H1 (cell line): ENCODE measurements around the gene TEKT3. TPM values are rescaled to one million over a fixed set of nuclear protein-coding genes. Genes with fewer than 3 reads are reported as not detected.

ENCODE experiments used
- CTCF ChIA-PET: fragments of 300-600 bp; sonication (Branson Sonifier 250); formaldehyde crosslinking; loops from one replicate; lab custom pipeline; 2021; ENCODE audit not compliant: partially characterized antibody; lab: Charles Lee
- POLR2A ChIA-PET: fragments of 300-600 bp; sonication (Branson Sonifier 250); formaldehyde crosslinking; loops from one replicate; lab custom pipeline; 2021; ENCODE audit warnings: inconsistent platforms; ENCODE audit not compliant: partially characterized antibody; lab: Charles Lee
- DNase-seq, 2 experiments: peaks; one replicate each; pipeline versions ENCODE4 v3.0.0 to v3.0.0-alpha.2; 2010 to 2022; ENCODE audit warnings: low spot score in 2 of 2, low read depth in 1 of 2, mixed read lengths in 1 of 2
- FAIRE-seq: peaks from 2 replicates; lab custom pipeline; 2011; peaks lifted over from hg19 to GRCh38; lab: Jason Lieb, UNC
- H2AFZ ChIP-seq: 2 replicates; pipeline ENCODE4 v1.8.1; 2012; ENCODE audit warnings: low read length, inconsistent platforms
- H2AK5ac ChIP-seq: 2 replicates; pipeline ENCODE4 v1.6.1; 2013; ENCODE audit warnings: low read depth, low read length
- H2BK120ac ChIP-seq: replicated peaks from 2 replicates; pipeline ENCODE3; 2013; ENCODE audit warnings: low read depth, low read length, inconsistent platforms
- H2BK12ac ChIP-seq: 2 replicates; pipeline ENCODE4 v1.6.1; 2013; ENCODE audit warnings: low read depth, low read length
- H2BK15ac ChIP-seq: 2 replicates; pipeline ENCODE4 v1.6.1; 2013; ENCODE audit warnings: low read length
- H2BK20ac ChIP-seq: 2 replicates; pipeline ENCODE4 v1.6.1; 2013; ENCODE audit warnings: low read length
- H2BK5ac ChIP-seq: 2 replicates; pipeline ENCODE4 v1.6.1; 2013; ENCODE audit warnings: low read depth, low read length
- H3K14ac ChIP-seq: 2 replicates; pipeline ENCODE4 v1.6.1; 2013; ENCODE audit warnings: inconsistent platforms; ENCODE audit not compliant: insufficient read length
- H3K18ac ChIP-seq: 2 replicates; pipeline ENCODE4 v1.6.1; 2013; ENCODE audit warnings: low read length; ENCODE audit errors: extremely low read depth
- H3K23ac ChIP-seq: 2 replicates; pipeline ENCODE4 v1.6.1; 2013; ENCODE audit warnings: inconsistent platforms; ENCODE audit not compliant: insufficient read length
- H3K23me2 ChIP-seq: 2 replicates; pipeline ENCODE4 v1.6.1; 2013; ENCODE audit warnings: low read depth, low read length
- H3K27ac ChIP-seq: 2 replicates; pipeline ENCODE4 v1.6.1; 2011; ENCODE audit warnings: low read depth, low read length, inconsistent platforms
- H3K27me3 ChIP-seq, 4 experiments: replicated peaks in 1 of 4; 1 replicate in 1 of 4; 2 replicates in 3 of 4; pipeline versions ENCODE4 v1.6.1 to v1.8.1; 2011 to 2013; ENCODE audit warnings: low read length in 3 of 4, mild to moderate bottlenecking in 3 of 4, inconsistent platforms in 2 of 4, mixed read lengths in 2 of 4, moderate library complexity in 1 of 4; ENCODE audit not compliant: control insufficient read depth in 3 of 4, insufficient read depth in 3 of 4; ENCODE audit errors: extremely low read depth in 1 of 4
- H3K36me3 ChIP-seq, 4 experiments: 2 replicates each; pipeline versions ENCODE4 v1.6.1 to v1.8.1; 2011 to 2013; ENCODE audit warnings: mild to moderate bottlenecking in 4 of 4, low read length in 3 of 4, moderate library complexity in 2 of 4, control low read depth in 1 of 4, inconsistent platforms in 1 of 4; ENCODE audit not compliant: insufficient read depth in 4 of 4, control insufficient read depth in 2 of 4
- H3K4ac ChIP-seq: replicated peaks from 2 replicates; pipeline ENCODE3; 2013; ENCODE audit warnings: low read length, low read depth, mixed read lengths, inconsistent platforms; ENCODE audit not compliant: insufficient read length
- H3K4me1 ChIP-seq, 4 experiments: replicated peaks in 1 of 4; 1 replicate in 1 of 4; 2 replicates in 3 of 4; pipeline versions ENCODE4 v1.6.1 to v1.8.1; 2011 to 2013; ENCODE audit warnings: low read length in 3 of 4, inconsistent platforms in 2 of 4, mixed read lengths in 1 of 4; ENCODE audit not compliant: insufficient read depth in 4 of 4, control insufficient read depth in 3 of 4
- H3K4me2 ChIP-seq, 2 experiments: 2 replicates each; pipeline versions ENCODE4 v1.6.1 to v1.8.1; 2011 to 2013; ENCODE audit warnings: low read depth in 2 of 2, low read length in 2 of 2, control low read depth in 1 of 2, inconsistent platforms in 1 of 2, mild to moderate bottlenecking in 1 of 2; ENCODE audit not compliant: insufficient read depth in 1 of 2
- H3K4me3 ChIP-seq, 4 experiments: fragments of 200-600, 300-600 bp in 1 of 4; sonication (generic), shearing (Covaris generic), sonication (Bioruptor Twin) in 1 of 4; 2 replicates each; pipeline versions ENCODE4 v1.5.1 to v1.8.1; 2011 to 2016; ENCODE audit warnings: low read length in 4 of 4, low read depth in 3 of 4, control low read depth in 2 of 4, inconsistent platforms in 2 of 4, mild to moderate bottlenecking in 2 of 4, mixed read lengths in 1 of 4, moderate library complexity in 1 of 4; ENCODE audit not compliant: insufficient read depth in 2 of 4; ENCODE audit errors: extremely low read depth in 1 of 4
- H3K56ac ChIP-seq: replicated peaks from 2 replicates; pipeline ENCODE3; 2013; ENCODE audit warnings: low read depth, mild to moderate bottlenecking, mixed read lengths, low read length, inconsistent platforms; ENCODE audit not compliant: insufficient read length
- H3K79me1 ChIP-seq: 2 replicates; pipeline ENCODE4 v1.6.1; 2013; ENCODE audit warnings: low read depth, low read length, control low read depth
- H3K79me2 ChIP-seq, 2 experiments: 2 replicates each; pipeline versions ENCODE4 v1.6.1 to v1.8.1; 2012 to 2013; ENCODE audit warnings: low read length in 2 of 2, mild to moderate bottlenecking in 2 of 2, inconsistent platforms in 1 of 2; ENCODE audit not compliant: insufficient read depth in 2 of 2, control insufficient read depth in 1 of 2
- H3K9ac ChIP-seq, 4 experiments: replicated peaks in 1 of 4; 1 replicate in 1 of 4; 2 replicates in 3 of 4; pipeline versions ENCODE4 v1.6.1 to v1.8.1; 2011 to 2013; ENCODE audit warnings: low read depth in 3 of 4, low read length in 3 of 4, control low read depth in 2 of 4, mild to moderate bottlenecking in 2 of 4, moderate library complexity in 2 of 4, inconsistent platforms in 1 of 4; ENCODE audit errors: extremely low read depth in 1 of 4
- H3K9me3 ChIP-seq, 2 experiments: 2 replicates each; pipeline versions ENCODE4 v1.6.1 to v1.8.1; 2012 to 2013; ENCODE audit warnings: mild to moderate bottlenecking in 2 of 2, moderate library complexity in 2 of 2, control low read depth in 1 of 2, inconsistent platforms in 1 of 2, low read depth in 1 of 2, low read length in 1 of 2, mixed read lengths in 1 of 2; ENCODE audit not compliant: insufficient read depth in 2 of 2
- H4K20me1 ChIP-seq, 2 experiments: replicated peaks in 1 of 2; 2 replicates each; pipeline versions ENCODE3 to v1.8.1; 2011 to 2013; ENCODE audit warnings: inconsistent platforms in 2 of 2, low read length in 2 of 2, mild to moderate bottlenecking in 1 of 2; ENCODE audit not compliant: insufficient read depth in 2 of 2, control insufficient read depth in 1 of 2
- H4K5ac ChIP-seq: 2 replicates; pipeline ENCODE4 v1.6.1; 2013; ENCODE audit warnings: low read length, low read depth, mixed read lengths, inconsistent platforms; ENCODE audit not compliant: insufficient read length
- H4K8ac ChIP-seq: 2 replicates; pipeline ENCODE4 v1.8.0; 2013; ENCODE audit warnings: mild to moderate bottlenecking, moderate library complexity, low read length, inconsistent platforms; ENCODE audit not compliant: insufficient read depth; ENCODE audit errors: extremely low read depth
- H4K91ac ChIP-seq: replicated peaks from 2 replicates; pipeline ENCODE3; 2013; ENCODE audit warnings: low read length, mixed read lengths, inconsistent platforms; ENCODE audit not compliant: insufficient read length
- CBX5 ChIP-seq: fragments of 300-800, 300-1000 bp; sonication (generic); IDR thresholded peaks from 2 replicates; pipeline ENCODE4 v1.7.1; 2016; ENCODE audit warnings: antibody characterized with exemption, low read length, low read depth
- CHD1 ChIP-seq: IDR thresholded peaks from 2 replicates; pipeline ENCODE4 v1.6.1; 2012; ENCODE audit warnings: low read depth, low read length, improper control_type of control experiment
- CHD2 ChIP-seq: IDR thresholded peaks from 2 replicates; pipeline ENCODE4 v1.6.1; 2012; ENCODE audit warnings: low read length, improper control_type of control experiment
- GTF2F1 ChIP-seq: IDR thresholded peaks from 2 replicates; pipeline ENCODE4 v1.6.1; 2012; ENCODE audit warnings: low read depth, low read length, improper control_type of control experiment, borderline replicate concordance
- NANOG ChIP-seq: IDR thresholded peaks from 2 replicates; pipeline ENCODE4 v1.6.1; 2011; ENCODE audit warnings: low read length, low read depth, mild to moderate bottlenecking, inconsistent platforms; ENCODE audit not compliant: insufficient read depth, poor library complexity, severe bottlenecking
- NRF1 ChIP-seq: IDR thresholded peaks from 2 replicates; pipeline ENCODE4 v1.6.1; 2011; ENCODE audit warnings: mild to moderate bottlenecking, low read depth, low read length, improper control_type of control experiment
- POLR2AphosphoS5 ChIP-seq: IDR thresholded peaks from 2 replicates; pipeline ENCODE4 v1.6.1; 2011; ENCODE audit warnings: low read depth, low read length
- RNF2 ChIP-seq: fragments of 200-900, 300-1000 bp; sonication (generic); IDR thresholded peaks from 2 replicates; pipeline ENCODE4 v1.7.1; 2016; ENCODE audit warnings: borderline replicate concordance, low read depth, mild to moderate bottlenecking, antibody characterized with exemption, low read length; ENCODE audit not compliant: poor library complexity, severe bottlenecking; ENCODE audit errors: missing control alignments
- RXRA ChIP-seq: IDR thresholded peaks from 2 replicates; pipeline ENCODE4 v1.6.1; 2011; ENCODE audit warnings: low read depth, mild to moderate bottlenecking, low read length, moderate library complexity; ENCODE audit not compliant: insufficient read depth
- SIRT6 ChIP-seq: IDR thresholded peaks from one replicate; pipeline ENCODE4 v1.7.1; 2012; ENCODE audit warnings: low read length, inconsistent platforms
- TBP ChIP-seq: IDR thresholded peaks from 2 replicates; pipeline ENCODE4 v1.6.1; 2011; ENCODE audit warnings: low read depth, low read length, improper control_type of control experiment
- WGBS, 2 experiments: shearing (Covaris generic) in 1 of 2; methylation state at CpG; one replicate each; pipeline versions ENCODE4 v1.1.6 to v1.1.7; 2013 to 2015; ENCODE audit warnings: low lambda C conversion rate in 2 of 2, mixed read lengths in 2 of 2, inconsistent platforms in 1 of 2, low coverage in 1 of 2, missing lambda C conversion rate in 1 of 2; ENCODE audit not compliant: insufficient replicate concordance in 2 of 2, insufficient coverage in 1 of 2, insufficient read length in 1 of 2; ENCODE audit errors: extremely low coverage in 1 of 2, missing lambda C conversion rate in 1 of 2; 5-methylcytosine and 5-hydroxymethylcytosine counted together
- polyA plus RNA-seq, 7 experiments: library from polyadenylated mRNA; depleted of rRNA in 3 of 7; stranded (reverse) in 5 of 7; unstranded in 2 of 7; fragments of >200 nt in 5 of 7; fragments of 200-250 nt in 2 of 7; gene quantifications; 1 replicate in 5 of 7; 2 replicates in 1 of 7; 4 replicates in 1 of 7; pipeline versions ENCODE4 v1.2.1 to v1.2.3, GENCODE V29; 2011 to 2013; ENCODE audit warnings: missing spikeins in 2 of 7, mixed read lengths in 2 of 7
- total RNA-seq: library from RNA; stranded (reverse); fragmentation: NEBNext Ultra II Directional; extraction: Animal tissue kit (Norgen Biotek cat#: 25700); gene quantifications from 2 replicates; pipeline ENCODE4 v1.2.1, GENCODE V29; 2021
- TF ChIP-seq, protein P1 (sequence below): IDR thresholded peaks from 2 replicates; pipeline ENCODE4 v1.6.1; 2011; ENCODE audit warnings: low read depth, mild to moderate bottlenecking, low read length; ENCODE audit not compliant: insufficient read depth
- TF ChIP-seq, protein P2 (sequence below): IDR thresholded peaks from 2 replicates; pipeline ENCODE4 v1.6.1; 2011; ENCODE audit warnings: low read length, improper control_type of control experiment

Gene TEKT3
- total and polyA plus RNA-seq, 2 of the 8 experiments (the other 6 are each of a cell fraction or from before 2014, with no cell fraction given), result 2.2 to 2.9 TPM

DNA sequence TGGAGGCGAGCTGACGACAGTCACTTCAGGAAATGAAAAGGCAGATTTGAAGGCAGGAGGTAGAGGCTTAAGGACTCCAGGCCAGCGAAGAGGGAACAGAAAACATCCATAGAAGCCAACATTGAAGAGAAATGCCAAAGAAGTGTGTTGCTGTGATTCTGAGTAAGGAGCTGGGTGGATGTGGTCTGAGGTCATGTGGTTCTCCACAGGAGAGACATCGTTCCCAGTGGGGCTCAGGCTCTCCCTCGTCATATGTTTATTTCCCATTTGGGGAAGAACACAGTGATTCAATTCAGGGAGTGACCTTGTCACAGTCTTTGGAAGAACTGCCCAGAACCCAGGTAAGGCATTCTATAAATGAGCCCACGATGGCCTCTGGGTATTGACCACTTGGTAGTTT, 69.7 kb downstream of the TEKT3 start:
- no peaks in the 10 kb centered on the region; a peak in 1 of 7 replicates for H3K27me3 ChIP-seq
- TF ChIP-seq GTF2F1 (no peak), NANOG (no peak), CBX5 (no peak), TBP (no peak), CHD2 (no peak), RNF2 (no peak), SIRT6 (no peak), POLR2AphosphoS5 (no peak), CHD1 (no peak), NRF1 (no peak), RXRA (no peak)
- TF ChIP-seq, protein P1, sequence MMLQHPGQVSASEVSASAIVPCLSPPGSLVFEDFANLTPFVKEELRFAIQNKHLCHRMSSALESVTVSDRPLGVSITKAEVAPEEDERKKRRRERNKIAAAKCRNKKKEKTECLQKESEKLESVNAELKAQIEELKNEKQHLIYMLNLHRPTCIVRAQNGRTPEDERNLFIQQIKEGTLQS, result no peak
- TF ChIP-seq, protein P2, sequence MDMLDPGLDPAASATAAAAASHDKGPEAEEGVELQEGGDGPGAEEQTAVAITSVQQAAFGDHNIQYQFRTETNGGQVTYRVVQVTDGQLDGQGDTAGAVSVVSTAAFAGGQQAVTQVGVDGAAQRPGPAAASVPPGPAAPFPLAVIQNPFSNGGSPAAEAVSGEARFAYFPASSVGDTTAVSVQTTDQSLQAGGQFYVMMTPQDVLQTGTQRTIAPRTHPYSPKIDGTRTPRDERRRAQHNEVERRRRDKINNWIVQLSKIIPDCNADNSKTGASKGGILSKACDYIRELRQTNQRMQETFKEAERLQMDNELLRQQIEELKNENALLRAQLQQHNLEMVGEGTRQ, result no peak

More for the DNA sequence above, 69.7 kb downstream of the TEKT3 start:
- no peak overlapping the region for H2BK12ac ChIP-seq
- H3K9ac ChIP-seq, result no peak overlapping the region
- H3K36me3 ChIP-seq, result no peaks in the 10 kb centered on the region
- H3K4me2 ChIP-seq, result no peak overlapping the region
- H4K20me1 ChIP-seq, result no peaks in the 10 kb centered on the region
- H2BK5ac ChIP-seq, result no peak overlapping the region
- H4K91ac ChIP-seq, result no peak overlapping the region
- 87% methylated on average over 6 of the region's 6 CpGs; no CpG with 5 or more reads in 1 of the 2 experiments for WGBS, 2 experiments
- H4K5ac ChIP-seq, result no peak overlapping the region
- FAIRE-seq (no peak), DNase-seq (no peak)
- H3K23me2 ChIP-seq, result no peaks in the 10 kb centered on the region
- no peak overlapping the region for H3K14ac ChIP-seq
- H3K4me3 ChIP-seq, result no peak overlapping the region
- no peak overlapping the region for H3K18ac ChIP-seq
- no peaks in the 10 kb centered on the region for H3K4me1 ChIP-seq
- H4K8ac ChIP-seq, result no peak overlapping the region
- H3K4ac ChIP-seq, result no peak overlapping the region
- H3K56ac ChIP-seq, result no peak overlapping the region
- H3K27ac ChIP-seq, result no peak overlapping the region
- no peak overlapping the region for H2BK20ac ChIP-seq
- H2BK15ac ChIP-seq, result no peak overlapping the region
- 0 out of 4 replicates have a peak, but pooled peaks cover 0 to 4% of the 10 kb centered on the region in 2 experiments for H3K9me3 ChIP-seq
- ChIA-PET POLR2A (interaction anchor here (0.8 kb wide), 1 partner anchor 8 kb away, joined by 3 read pairs; no protein-coding TSS in a partner anchor), CTCF (interaction anchor here (1.3 to 2.2 kb wide), 4 partner anchors 9 to 231 kb away, joined by 3 to 7 read pairs (median 6); no protein-coding TSS in a partner anchor)
- no peak overlapping the region for H2AK5ac ChIP-seq
- no peak overlapping the region for H3K23ac ChIP-seq
- H3K79me2 ChIP-seq, result no peaks in the 10 kb centered on the region
- no peaks in the 10 kb centered on the region for H3K79me1 ChIP-seq
- no peak overlapping the region for H2AFZ ChIP-seq
- H2BK120ac ChIP-seq, result no peak overlapping the region
